Stimulated activated CD8-positive, alpha-beta memory T cell treated with anti-CD3 and anti-CD28 coated beads, Interleukin-4, amount 100 ng/mL, for 4 hours (primary cell): Measurements from ENCODE around the gene GLTP.
"Not testable (repeated sequence)": the region's sequence is repeated elsewhere in the genome, so short reads cannot be mapped to it uniquely, and the experiment has no call there.

Experiments
- DNase-seq, 2 donors: peaks; one replicate each; pipeline ENCODE4 v3.0.0-alpha.2; 2020; ENCODE audit warnings: low read depth in 2 of 2, low spot score in 1 of 2

GLTP gene

DNA sequence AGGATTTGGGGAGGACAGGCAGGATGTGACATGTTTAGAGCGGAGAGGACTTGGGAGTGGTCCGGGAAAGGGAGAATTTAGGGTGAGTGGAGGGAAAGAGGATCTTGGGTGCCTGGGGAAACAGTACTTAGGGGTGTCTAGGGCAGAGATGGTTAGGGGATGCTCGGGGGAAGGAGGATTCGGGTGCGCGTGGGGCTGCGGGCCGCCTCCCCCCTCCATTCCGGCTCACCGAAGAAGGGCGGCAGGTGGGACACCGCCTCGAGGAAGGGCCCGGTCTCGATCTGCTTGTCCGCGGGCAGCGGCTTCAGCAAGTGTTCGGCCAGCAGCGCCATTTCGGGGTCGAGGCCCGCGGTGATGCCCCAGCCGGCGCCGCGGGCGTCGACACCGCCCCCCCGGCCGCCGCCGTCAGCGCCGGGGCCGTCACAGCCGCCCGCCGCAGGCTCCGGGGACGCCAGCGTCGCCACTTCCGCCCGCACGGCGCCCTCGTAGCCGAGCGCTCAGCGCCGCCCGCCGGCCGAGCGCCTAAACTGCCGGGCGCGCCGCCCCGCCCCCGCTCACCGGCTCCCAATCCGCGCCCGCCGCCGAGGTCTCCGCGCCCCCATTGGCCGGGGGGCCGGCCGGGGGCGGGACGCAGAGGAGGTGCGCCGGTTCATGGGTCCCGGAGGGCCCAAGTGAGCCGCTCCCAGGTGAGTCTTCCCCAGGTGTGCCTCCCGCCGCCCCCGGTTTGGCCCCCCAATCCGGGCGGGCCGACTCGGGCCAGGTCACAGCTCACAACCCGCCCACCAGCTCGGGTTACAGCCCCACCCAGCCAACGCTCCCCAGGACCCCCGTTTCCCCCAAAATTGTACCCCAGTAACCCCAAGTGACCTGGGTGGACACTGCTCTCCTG lies at the start of gene GLTP:
Gene GLTP, minus strand, starts transcription at position 499 of the 889 bp plus-strand sequence. Its CDS starts 167 bp downstream, at position 332.
- DNase-seq = peak; percentile 62 to 78

GRCh38 chr12:109929326-109929725 lies 49.0 kb upstream of the GLTP start:
- not testable (repeated sequence) for DNase-seq

- no peak for DNase-seq
Observed at GRCh38 chr12:109928058-109928656, 47.8 kb upstream of the GLTP start.

DNA sequence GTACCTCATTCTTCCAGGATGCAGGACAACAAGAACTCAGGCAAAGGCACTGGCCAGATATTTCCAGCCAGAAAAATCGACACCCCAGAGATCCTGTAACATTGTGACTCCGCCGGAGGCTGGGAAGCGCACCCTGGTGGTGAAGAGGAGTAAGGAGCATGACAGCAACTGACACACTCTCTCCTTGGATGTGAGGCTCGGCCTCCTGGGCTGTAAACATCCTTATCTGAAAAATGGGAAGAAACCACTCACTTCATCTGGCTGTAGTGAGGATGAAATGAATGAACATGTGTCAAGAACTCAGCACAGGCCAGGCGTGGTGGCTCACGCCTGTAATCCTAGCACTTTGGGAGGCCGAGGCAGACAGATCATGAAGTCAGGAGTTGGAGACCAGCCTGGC lies 47.3 kb upstream of the GLTP start:
- no peak for DNase-seq

DNA sequence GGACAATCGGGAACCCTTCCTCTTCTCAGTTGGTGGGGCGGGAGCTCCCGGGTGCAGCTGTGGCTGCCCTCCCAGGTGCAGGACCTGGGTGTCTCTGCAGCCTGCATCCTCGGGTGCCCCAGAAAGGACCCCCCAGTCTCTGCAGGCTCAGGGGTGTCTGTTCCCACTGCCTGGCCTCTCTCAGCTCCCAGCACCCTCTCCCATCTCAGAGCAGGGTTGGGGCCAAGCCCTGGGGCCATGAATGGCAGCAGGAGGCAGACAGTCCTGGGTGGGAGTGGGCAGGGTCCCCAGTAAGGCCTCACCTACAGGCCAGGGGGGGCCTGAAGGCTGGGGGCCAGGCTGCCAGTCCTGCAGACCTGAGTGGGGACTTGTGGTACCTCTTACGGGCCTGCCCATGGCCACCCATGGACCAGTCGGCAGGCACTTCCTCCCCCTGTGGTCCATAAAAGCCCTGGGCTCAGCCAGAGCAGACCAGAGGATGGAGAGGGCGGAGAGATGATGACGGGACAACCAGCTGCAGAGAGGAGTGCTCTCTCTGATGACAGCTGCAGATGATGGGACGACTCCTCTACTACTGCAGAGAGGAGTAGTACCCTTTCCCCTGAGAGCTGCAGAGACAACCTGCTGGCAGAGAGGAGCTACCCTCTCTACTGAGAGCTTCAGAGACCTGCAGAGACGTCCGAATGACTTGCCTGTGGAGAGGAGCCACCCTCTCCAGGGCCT lies 46.3 kb upstream of the GLTP start:
- no peak for DNase-seq

- no peak for DNase-seq
Observed at GRCh38 chr12:109926016-109926415, 45.7 kb upstream of the GLTP start.

DNA sequence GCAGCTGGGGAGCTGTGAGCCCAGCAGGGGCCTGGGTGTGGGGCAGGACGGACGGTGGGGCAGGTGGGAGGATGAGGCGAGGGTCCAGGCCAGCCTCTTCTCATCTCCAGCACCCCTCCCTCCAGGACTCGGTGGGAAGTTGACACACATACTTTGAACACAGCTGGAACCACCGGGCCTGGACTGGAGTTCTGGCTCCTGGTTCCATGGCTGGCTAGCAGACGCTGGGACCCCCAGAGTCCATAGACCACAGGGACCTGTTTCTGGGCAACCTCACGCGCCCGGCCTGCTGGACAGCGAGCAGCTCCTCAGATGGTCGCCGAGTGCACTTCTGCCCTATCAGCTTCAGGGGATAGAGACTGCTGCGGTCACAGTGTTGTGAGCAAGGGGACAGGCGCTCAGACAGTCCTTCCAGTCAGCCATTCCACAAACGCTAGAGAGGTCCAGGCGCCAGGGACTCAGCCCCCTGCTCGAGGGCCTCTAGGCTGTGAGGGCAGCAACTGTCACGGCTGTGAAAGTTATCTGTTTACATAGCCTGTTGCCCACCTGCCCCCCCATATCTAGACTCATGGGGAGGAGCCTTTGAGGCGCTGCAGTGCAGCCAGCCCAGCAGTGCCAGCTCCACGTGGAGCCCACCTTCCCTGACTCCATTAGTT lies 45.0 kb upstream of the GLTP start:
- DNase-seq = no peak

- DNase-seq = no peak
Observed at GRCh38 chr12:109923481-109924245, 43.3 kb upstream of the GLTP start.

GRCh38 chr12:109923038-109923437 lies 42.7 kb upstream of the GLTP start:
- DNase-seq = no peak

GRCh38 chr12:109921982-109922381 lies 41.6 kb upstream of the GLTP start:
- DNase-seq = no peak

DNA sequence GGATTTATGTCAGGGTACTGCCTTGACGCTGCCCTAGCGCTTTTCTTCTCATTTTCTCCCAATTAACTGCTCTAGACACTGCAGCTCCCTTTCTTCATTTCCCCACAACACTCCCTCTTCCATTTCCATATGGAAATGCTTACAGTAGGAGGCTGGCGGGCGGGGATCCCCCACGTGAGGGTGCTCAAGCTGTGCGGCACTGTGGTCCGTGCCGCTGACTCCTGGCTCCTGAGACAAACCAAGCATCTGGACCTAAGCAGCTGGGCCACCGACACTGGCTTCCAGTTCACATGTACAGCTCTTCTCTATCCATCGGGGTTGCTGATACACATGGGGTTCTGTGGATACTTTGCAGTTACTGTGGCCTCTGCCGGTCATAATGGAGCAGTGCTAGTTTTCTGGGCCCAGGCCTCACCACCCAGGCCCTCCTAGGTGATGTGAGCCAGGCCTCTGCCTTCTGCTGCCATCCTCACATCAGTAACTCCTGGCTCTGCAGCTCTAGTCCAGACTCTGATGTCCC lies 40.0 kb upstream of the GLTP start:
- DNase-seq = no peak

DNA sequence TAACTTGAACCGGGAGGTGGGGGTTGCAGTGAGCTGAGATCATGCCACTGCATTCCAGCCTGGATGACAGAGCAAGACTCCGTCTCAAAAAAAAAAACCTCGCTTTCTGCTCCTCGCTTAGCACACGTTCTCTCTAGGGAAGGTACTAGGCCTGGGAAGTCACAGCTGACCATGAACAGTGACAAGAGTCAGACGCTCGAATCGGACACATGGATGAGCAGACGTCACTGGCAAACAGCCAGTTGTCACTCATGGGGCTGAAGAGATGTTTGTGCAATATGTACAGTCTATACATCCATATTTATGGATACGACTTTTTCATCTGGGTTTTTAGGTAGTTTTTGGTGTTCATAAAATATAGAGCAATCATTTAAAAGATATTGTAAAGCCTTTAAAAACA lies 39.1 kb upstream of the GLTP start:
- no peak for DNase-seq

DNA sequence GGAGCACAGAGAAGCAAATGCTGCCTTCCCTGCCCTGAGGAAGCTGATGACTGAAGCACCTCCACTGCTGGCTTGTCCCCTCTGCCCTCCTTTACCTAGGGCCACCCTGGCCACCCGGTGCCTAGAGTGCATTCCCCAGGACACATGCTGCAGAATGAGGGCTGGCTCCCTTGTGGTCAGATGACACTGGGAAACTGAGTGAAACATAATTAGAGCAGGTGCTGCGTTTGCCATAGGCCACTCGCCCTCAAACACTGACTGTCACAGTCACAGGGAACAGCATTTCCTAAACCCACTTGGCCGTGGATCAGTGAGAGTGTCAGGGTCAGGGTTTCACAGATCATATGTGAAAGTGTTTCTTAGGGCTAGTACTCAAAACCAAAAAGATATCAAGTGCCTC lies 35.7 kb upstream of the GLTP start:
- no peak for DNase-seq

DNA sequence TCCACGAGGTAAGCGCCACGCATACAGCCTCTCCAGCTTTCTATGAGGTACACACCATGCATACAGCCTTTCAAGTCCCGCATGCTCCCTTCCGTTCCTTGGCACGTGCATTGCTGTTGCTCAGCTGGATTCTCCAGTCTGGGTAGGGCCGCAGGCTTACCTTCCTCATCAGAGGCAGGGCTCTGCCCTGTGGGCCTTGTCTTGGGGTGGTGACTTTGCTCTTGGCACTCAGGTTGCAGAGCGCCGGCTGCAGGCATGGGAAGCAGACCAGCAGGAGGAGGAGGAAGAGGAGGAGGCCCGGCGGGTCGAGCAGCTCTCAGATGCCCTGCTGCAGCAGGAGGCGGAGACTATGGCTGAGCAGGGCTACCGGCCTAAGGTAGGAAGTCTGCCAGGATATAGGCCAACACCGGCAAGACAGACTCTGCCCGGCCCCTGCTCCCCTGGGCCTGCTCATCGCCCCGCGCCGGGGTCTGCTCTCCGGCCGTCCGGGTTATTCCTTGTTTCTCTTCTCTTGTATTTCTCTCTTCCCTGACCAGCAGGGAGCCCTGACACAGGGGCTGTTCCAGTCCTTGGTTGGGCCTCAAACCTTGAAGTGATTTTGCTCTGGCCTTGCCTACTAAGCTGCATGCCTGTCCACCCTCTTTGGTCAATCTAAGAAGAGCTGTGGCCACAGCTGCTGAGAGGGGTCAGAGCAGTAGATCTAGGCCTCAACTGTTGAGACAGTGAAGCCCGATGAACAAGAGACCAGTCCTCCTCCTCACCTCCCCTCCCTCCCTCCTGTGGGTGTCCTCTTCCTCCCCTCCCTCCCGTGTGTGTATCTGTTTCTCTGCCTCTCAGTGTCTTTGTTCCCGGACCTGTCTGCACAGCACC lies 35.1 kb upstream of the GLTP start:
- DNase-seq = no peak

DNA sequence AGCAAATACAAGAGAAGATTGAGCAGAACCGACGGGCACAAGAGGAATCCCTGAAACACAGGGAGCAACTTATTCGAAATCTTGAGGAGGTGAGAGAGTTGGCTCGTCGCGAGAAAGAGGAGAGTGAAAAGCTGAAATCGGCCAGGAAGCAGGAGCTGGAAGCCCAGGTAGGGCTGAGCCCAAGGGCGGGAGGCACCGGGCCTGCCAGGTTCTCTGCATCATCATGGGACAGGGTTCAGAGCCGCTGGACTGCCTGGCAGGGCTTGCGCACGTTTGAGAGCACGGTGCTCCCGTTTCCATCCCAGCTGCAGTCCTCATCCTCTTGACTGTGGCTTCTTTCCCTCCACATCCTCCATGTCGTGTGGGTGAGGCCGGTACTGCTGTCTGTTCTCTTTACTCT lies 34.1 kb upstream of the GLTP start:
- DNase-seq = no peak

- no peak for DNase-seq
Observed at GRCh38 chr12:109912855-109913321, 32.5 kb upstream of the GLTP start.

GRCh38 chr12:109910969-109911348 lies 30.6 kb upstream of the GLTP start:
- no peak for DNase-seq

GRCh38 chr12:109910254-109910968 lies 30.1 kb upstream of the GLTP start:
- no peak for DNase-seq

DNA sequence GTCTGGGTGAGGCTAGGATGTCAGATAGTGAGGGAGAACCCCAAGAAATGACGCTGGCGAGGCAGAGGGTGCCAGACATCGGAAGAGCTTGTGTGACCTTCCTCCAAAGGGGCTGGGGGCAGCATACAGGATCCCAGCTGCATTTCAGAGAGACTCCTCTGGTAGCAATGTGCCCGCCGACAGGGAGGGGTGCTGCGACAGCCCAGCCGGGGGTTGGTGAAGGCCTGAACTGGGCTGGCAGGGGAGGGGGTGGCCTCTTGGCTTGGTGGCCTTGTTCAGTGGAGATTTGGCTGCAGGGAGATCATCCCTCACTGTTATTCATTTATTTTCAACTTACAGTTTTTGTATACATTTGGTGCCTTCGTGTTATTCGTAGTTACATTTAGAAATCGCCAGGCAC lies 25.0 kb upstream of the GLTP start:
- no peak for DNase-seq
